ENCODE measurements around the gene NUDT11.
"Not testable (repeated sequence)": the region's sequence is repeated elsewhere in the genome, so short reads cannot be mapped to it uniquely, and the experiment has no call there.

NUDT11 gene

DNA sequence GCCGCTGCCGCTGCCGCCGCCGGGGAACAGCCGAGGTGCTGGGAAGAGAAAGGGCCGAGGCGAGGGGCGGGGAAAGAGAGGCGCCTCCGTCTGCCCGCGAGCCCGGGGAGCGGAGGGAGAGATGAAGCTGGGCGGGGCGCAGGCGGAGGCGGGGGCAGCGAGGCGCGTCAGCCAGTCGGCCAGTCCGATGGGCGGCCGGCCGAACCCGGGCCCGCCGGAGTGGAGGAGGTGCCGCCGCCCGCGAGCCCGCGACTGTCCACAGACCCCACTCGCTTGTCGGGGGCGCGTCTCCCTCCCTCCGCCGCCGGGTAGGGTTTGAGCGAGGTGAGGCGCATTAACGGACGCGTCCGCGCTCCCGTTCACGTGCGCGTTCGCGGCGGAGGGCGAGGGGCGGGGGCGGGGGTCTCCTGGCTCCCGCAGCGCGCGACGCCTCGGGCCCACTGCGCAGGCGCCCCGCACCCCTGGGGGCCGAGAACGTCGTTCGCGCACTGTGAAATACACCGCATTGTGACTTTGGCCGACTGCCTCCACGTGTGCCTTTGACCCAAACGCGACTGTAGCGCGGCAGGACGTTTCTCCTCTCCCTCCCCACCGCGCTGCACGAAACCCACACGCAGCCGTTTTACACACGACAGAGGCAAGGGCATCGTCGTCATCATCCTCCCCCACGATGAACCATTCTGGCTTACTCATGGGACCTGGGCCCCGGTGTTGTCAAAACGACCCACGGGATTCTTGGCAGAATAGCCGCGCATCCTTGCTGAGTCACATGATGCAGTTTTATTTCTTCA lies at the start of gene NUDT11:
Gene NUDT11 (minus strand): TSS at position 92 of the 791 bp plus-strand sequence. CDS start 148 bp downstream, outside the sequence.
- DNase-seq = peak; percentile 41

DNA sequence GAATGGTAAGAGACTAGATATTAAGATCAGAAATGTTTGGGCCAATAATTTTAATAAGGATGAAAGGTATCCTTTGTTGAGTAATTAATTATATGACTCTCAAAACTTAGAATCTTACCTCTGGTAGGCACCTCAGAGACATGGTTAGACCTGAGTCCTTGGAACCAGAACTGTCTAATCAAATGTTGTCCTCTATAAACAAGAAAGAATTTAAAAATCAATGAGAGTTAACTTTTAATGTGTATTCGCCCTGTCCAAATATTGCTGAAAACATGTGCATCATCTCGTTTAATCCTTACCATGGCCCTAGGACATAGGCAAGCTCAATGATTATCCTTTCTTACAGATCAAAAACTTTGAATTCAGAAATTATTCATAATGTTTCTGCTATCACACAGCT lies 24.0 kb upstream of the NUDT11 start:
- no peak for DNase-seq

DNA sequence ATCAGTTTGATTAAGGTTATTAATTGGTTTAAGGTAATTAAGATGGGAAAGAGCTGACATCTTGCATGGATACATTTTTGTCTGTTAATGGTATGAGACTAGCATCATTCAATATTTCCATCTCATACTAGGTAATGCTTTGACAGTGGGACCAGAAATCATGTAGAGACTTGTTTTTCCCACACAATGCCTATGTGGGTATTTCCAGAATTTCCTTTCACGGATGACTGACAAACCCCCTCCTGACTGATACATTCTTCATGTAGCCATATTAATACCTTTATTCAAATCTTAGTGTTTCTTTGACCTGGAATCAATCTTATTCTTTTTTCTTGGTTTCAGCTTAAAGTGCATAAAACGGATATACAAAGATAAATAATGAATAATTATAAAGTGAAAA lies 22.7 kb upstream of the NUDT11 start:
- DNase-seq = not testable (repeated sequence)

- DNase-seq = no peak
Observed at GRCh38 chrX:51507551-51507950, 11.2 kb upstream of the NUDT11 start.

DNA sequence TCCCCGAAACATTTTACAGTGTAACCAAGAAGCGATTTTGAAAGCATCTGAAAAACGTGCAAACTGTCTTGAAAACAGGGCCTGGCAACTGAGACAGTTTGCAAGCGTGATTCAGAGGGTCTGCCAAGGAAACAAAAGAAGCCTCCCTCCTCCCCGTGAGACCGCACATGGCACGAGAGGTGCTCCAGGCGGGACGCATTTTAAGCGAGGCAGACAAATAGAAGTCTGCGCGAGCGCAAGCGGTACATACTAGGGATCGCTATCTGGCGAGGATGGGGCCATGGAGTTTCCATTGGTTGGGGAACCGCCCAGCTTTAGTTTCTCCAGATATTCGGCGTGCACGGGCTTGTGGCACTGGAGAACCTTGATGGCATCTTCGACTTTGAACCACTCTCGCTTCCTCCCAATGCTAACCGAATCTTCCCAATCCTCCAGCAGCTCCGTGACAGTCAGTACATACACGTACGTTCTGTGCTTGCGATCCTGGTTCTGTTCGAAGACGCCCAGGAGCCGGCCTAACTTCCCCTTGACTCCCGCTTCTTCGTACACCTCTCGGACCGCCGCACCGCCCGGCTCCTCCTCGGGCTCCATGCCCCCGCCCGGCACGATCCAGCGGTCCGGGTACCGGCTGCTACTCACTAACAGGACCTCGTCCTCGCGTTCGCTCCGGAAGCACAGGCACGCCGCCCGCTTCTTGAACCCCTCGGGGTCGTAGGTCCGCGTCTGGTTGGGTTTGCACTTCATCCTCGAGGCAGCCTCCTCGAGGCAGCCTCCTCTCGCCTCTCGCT lies 497 bp downstream of the NUDT11 start:
- DNase-seq = not testable (repeated sequence)

GRCh38 chrX:51494409-51494808 lies 2.0 kb downstream of the NUDT11 start:
- DNase-seq = no peak

DNA sequence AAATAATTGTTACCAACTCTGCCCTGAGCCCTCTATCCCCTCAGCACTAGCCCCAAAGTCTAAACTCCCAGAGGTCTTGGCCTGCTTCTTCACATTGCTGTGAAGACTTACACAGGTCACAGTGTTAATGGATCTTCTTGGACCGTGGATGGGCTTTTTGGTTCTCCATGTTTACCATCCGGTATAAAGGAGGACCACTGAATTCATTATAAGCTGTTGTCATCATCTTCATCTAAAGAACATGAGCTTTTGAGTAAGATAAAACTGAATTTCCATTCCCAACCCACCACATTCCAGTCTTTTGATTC lies 8.5 kb downstream of the NUDT11 start:
- no peak for DNase-seq

- no peak for DNase-seq
Observed at GRCh38 chrX:51484616-51485015, 11.8 kb downstream of the NUDT11 start.

GRCh38 chrX:51482411-51482810 lies 14.0 kb downstream of the NUDT11 start:
- not testable (repeated sequence) for DNase-seq

GRCh38 chrX:51476930-51477329 lies 19.5 kb downstream of the NUDT11 start:
- DNase-seq = no peak

DNA sequence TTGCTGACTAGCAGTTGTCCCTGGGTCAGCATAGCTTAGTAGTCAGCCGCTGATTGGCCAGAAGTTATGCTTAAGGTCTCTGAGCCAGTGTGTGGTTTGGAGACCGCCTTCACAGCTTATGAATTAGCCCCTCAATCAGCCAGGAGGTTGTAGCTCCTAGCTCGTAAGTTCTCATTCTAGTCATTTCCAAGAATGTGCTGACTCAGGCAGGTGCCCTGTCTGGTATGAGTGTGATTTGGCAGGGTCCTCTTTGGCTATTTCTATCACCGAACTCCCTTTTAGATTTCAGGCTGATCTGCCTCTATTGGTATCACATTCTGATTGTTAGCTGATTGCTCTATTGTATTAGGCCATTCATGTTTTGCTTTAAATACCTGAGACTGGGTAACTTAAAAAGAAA lies 33.1 kb downstream of the NUDT11 start:
- DNase-seq = no peak

DNA sequence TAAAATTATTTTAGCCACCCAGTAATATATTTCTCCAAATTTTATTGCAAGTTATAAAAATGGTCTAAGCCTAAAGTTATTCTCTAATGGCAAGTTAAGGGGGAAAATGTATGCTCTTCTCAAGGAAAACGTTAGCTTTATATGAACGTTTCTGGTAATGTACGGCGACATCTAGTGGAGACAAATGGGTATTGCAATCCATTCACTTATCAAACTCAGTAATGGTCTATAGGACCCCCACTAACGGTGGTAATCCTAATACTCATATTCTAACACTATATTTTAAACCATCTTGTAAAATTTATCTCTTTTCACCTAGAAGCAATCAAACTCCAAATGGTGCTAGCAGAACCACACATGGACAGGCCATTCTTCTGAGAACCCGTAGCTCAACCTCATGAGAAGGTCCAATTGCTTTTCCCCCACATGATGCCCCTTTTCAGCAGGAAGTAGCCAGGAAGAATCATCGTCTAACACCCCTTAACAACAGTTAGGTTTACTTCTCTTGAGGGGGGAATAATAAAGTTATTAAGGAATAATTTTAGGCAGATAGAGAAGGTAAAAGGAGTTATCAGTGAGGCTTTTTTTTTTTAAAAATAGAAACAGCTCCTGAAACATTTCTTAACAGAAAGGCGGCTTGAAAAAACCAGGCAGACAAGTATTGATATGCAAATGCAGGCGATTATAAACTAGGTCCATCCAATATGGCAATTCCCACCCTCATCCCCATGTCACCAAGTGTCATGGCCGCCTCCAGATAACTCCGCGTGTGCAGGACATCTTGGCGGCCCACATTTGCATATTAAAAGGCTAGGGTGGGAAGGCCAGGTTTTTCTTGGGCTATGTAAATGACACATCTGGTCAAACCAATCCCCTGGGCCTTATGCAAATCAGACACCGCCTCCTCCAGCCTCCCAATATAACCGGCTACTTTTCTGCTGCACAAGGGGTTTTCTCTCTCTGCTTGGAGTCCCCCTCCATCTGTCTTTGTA lies 35.0 kb downstream of the NUDT11 start:
- DNase-seq = no peak

DNA sequence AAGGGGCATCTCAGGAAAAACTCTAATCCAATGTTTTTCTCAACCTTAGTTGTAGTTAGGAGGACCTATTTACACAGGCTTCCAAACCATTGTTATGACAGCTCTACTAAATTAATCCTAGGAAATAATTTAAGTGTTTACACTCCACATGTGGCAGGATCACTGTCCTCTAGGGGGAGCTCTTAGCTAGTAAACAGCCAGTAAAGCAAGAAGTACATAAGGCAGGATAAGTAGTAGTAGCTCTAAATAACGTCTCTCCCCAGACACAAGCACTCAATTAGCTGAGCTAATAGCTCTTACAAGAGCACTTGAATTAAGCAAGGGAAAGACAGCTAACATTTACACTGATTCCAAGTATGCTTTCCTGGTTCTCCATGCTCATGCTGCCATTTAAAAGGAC lies 37.3 kb downstream of the NUDT11 start:
- DNase-seq = no peak

GRCh38 chrX:51456814-51457213 lies 39.6 kb downstream of the NUDT11 start:
- DNase-seq = no peak

GRCh38 chrX:51456246-51456645 lies 40.1 kb downstream of the NUDT11 start:
- no peak for DNase-seq

DNA sequence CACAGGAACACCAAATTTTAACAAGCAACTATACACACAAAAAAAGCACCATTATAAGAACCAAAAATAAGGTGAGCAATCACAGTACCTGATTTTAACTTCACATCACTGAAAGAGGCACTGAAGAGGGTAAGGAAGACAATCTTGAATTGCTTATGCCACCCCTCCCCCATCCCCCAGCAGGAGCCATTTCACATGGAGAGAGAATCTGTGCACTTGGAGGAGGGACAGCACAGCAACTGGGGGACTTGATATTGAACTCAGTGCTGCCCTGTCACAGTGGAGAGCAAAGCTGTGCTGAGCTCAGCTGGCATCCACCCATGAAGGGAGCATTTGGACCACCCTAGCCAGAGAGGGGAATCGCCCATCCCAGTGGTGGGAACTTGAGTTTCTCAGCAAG lies 56.0 kb downstream of the NUDT11 start:
- DNase-seq = no peak
